Measurements from ENCODE around the gene C2orf78. TPM values are rescaled to one million over a fixed set of nuclear protein-coding genes. Genes with fewer than 3 reads are reported as not detected.

C2orf78 gene
- total RNA-seq, 1 experiment from 2014 or later: not detected

- Histone ChIP-seq H3K9me3 (ENCODE audit: control insufficient read depth, insufficient read depth, low read depth, low read length) (no peaks in the 10 kb centered on the region), H3K36me3 (ENCODE audit: control insufficient read depth, insufficient read depth, low read length) (no peaks in the 10 kb centered on the region), H3K4me1 (ENCODE audit: control insufficient read depth, insufficient read depth, low read length) (no peaks in the 10 kb centered on the region), H3K27me3 (ENCODE audit: control insufficient read depth, insufficient read depth, low read length) (no peaks in the 10 kb centered on the region), H3K4me3 (ENCODE audit: low read depth in 2 of 2, low read length in 2 of 2) (no peak overlapping the region), H3K27ac (ENCODE audit: low read length) (no peak overlapping the region)
- no peak for ATAC-seq
- BruUV-seq (replicated peaks): no TSS peak
- TF ChIP-seq REST (IDR thresholded peaks at IDR 0.05; ENCODE audit: insufficient read depth in 1 of 2, low read depth in 2 of 2, low read length in 1 of 2) (no peak), SIN3A (IDR thresholded peaks at IDR 0.05; ENCODE audit: borderline replicate concordance, insufficient read depth, low read depth, low read length) (no peak), CTCF (IDR thresholded peaks at IDR 0.05) (no peak), POLR2AphosphoS5 (IDR thresholded peaks at IDR 0.05; ENCODE audit: low read depth, low read length) (no peak), TCF7L2 (IDR thresholded peaks at IDR 0.05; ENCODE audit: low read depth, low read length) (no peak)
- ChIA-PET POLR2A (no interaction called here), CTCF (interaction anchor here (0.6 to 1.1 kb wide), 2 partner anchors 130 to 306 kb away, joined by 4 read pairs; no protein-coding TSS in a partner anchor)
- in situ Hi-C loops (cut with HindIII; ENCODE audit: low pct_unique_long_range_greater_than_20kb, low sequenced_read_pairs): no loop called here
- no peak for DNase-seq (ENCODE audit: low read depth, low spot score)
- intact Hi-C loops (cut with micrococcal nuclease; ENCODE audit: unreplicated experiment): no loop called here
Observed at GRCh38 chr2:73821227-73821626, 37.2 kb downstream of the C2orf78 start.

GRCh38 chr2:73821669-73822068 lies 37.7 kb downstream of the C2orf78 start:
- no TSS peak for BruUV-seq (replicated peaks)
- no peak for ATAC-seq
- no peaks in the 10 kb centered on the region for H3K36me3 ChIP-seq (ENCODE audit: control insufficient read depth, insufficient read depth, low read length)
- TF ChIP-seq SIN3A (IDR thresholded peaks at IDR 0.05; ENCODE audit: borderline replicate concordance, insufficient read depth, low read depth, low read length) (no peak), POLR2AphosphoS5 (IDR thresholded peaks at IDR 0.05; ENCODE audit: low read depth, low read length) (no peak), TCF7L2 (IDR thresholded peaks at IDR 0.05; ENCODE audit: low read depth, low read length) (no peak), REST (IDR thresholded peaks at IDR 0.05; ENCODE audit: insufficient read depth in 1 of 2, low read depth in 2 of 2, low read length in 1 of 2) (no peak), CTCF (IDR thresholded peaks at IDR 0.05) (no peak)
- intact Hi-C loops (cut with micrococcal nuclease; ENCODE audit: unreplicated experiment) (no loop called here), in situ Hi-C loops (cut with HindIII; ENCODE audit: low pct_unique_long_range_greater_than_20kb, low sequenced_read_pairs) (no loop called here)
- no peaks in the 10 kb centered on the region for H3K4me1 ChIP-seq (ENCODE audit: control insufficient read depth, insufficient read depth, low read length)
- H3K9me3 ChIP-seq (ENCODE audit: control insufficient read depth, insufficient read depth, low read depth, low read length): no peaks in the 10 kb centered on the region
- H3K27ac ChIP-seq (ENCODE audit: low read length): no peak overlapping the region
- H3K27me3 ChIP-seq (ENCODE audit: control insufficient read depth, insufficient read depth, low read length): no peaks in the 10 kb centered on the region
- ChIA-PET POLR2A (interaction anchor here (0.6 kb wide), 1 partner anchor 120 kb away, joined by 3 read pairs; no protein-coding TSS in a partner anchor), CTCF (interaction anchor here (1.1 kb wide), 1 partner anchor 305 kb away, joined by 4 read pairs; no protein-coding TSS in a partner anchor)
- no peak for DNase-seq (ENCODE audit: low read depth, low spot score)
- no peak overlapping the region for H3K4me3 ChIP-seq (ENCODE audit: low read depth in 2 of 2, low read length in 2 of 2)
